H9 (cell line): ENCODE data around the gene MED13L. TPM values are rescaled to one million over a fixed set of nuclear protein-coding genes. Genes with fewer than 3 reads are reported as not detected.

Experiments used
- DNase-seq: peaks from one replicate; pipeline ENCODE4 v3.0.0-alpha.2; 2017
- H2AFZ ChIP-seq: one replicate; pipeline ENCODE4 v1.6.1; 2013; ENCODE audit warnings: mild to moderate bottlenecking, low read length, control low read depth, moderate library complexity
- H2AK5ac ChIP-seq: 2 replicates; pipeline ENCODE4 v1.6.1; 2013; ENCODE audit warnings: low read length, control low read depth, mixed read lengths; ENCODE audit not compliant: insufficient read length
- H2BK120ac ChIP-seq: one replicate; pipeline ENCODE4 v1.6.1; 2013; ENCODE audit warnings: low read depth, mild to moderate bottlenecking, low read length, control low read depth, inconsistent platforms; ENCODE audit not compliant: poor library complexity, severe bottlenecking
- H2BK12ac ChIP-seq: 2 replicates; pipeline ENCODE4 v1.6.1; 2013; ENCODE audit warnings: low read length, control low read depth, mixed read lengths, low read depth; ENCODE audit not compliant: insufficient read length
- H2BK15ac ChIP-seq: 2 replicates; pipeline ENCODE4 v1.6.1; 2013; ENCODE audit warnings: low read depth, low read length, control low read depth
- H2BK20ac ChIP-seq: one replicate; pipeline ENCODE4 v1.6.1; 2013; ENCODE audit warnings: low read depth, mild to moderate bottlenecking, low read length, control low read depth, inconsistent platforms; ENCODE audit not compliant: poor library complexity, severe bottlenecking
- H2BK5ac ChIP-seq: 2 replicates; pipeline ENCODE4 v1.6.1; 2013; ENCODE audit warnings: low read length, control low read depth, mixed read lengths; ENCODE audit not compliant: insufficient read length
- H3K14ac ChIP-seq: 2 replicates; pipeline ENCODE4 v1.6.1; 2013; ENCODE audit warnings: low read length, control low read depth; ENCODE audit not compliant: insufficient read depth
- H3K18ac ChIP-seq: 2 replicates; pipeline ENCODE4 v1.6.1; 2013; ENCODE audit warnings: low read depth, mild to moderate bottlenecking, mixed read lengths, low read length, control low read depth; ENCODE audit not compliant: insufficient read length
- H3K23ac ChIP-seq: 2 replicates; pipeline ENCODE4 v1.6.1; 2013; ENCODE audit warnings: low read length, control low read depth, mixed read lengths, low read depth; ENCODE audit not compliant: insufficient read length
- H3K23me2 ChIP-seq: 2 replicates; pipeline ENCODE4 v1.6.1; 2013; ENCODE audit warnings: low read depth, mild to moderate bottlenecking, mixed read lengths, low read length, control low read depth; ENCODE audit not compliant: insufficient read length, poor library complexity, severe bottlenecking
- H3K27ac ChIP-seq: 2 replicates; pipeline ENCODE4 v1.5.1; 2013; ENCODE audit warnings: low read length, control low read depth, mixed read lengths, low read depth; ENCODE audit not compliant: insufficient read length
- H3K27me3 ChIP-seq: 2 replicates; pipeline ENCODE4 v1.6.1; 2013; ENCODE audit warnings: low read length, control low read depth, inconsistent platforms; ENCODE audit not compliant: insufficient read depth
- H3K4ac ChIP-seq: 2 replicates; pipeline ENCODE4 v1.6.1; 2013; ENCODE audit warnings: low read depth, mild to moderate bottlenecking, control low read depth, inconsistent platforms, low read length, moderate library complexity
- H3K4me1 ChIP-seq: 2 replicates; pipeline ENCODE4 v1.6.1; 2013; ENCODE audit warnings: low read length, control low read depth, inconsistent platforms; ENCODE audit not compliant: insufficient read depth
- H3K4me2 ChIP-seq: 2 replicates; pipeline ENCODE4 v1.6.1; 2013; ENCODE audit warnings: low read length, control low read depth, mixed read lengths; ENCODE audit not compliant: insufficient read length, insufficient read depth
- H3K56ac ChIP-seq: 2 replicates; pipeline ENCODE4 v1.6.1; 2013; ENCODE audit warnings: low read depth, mild to moderate bottlenecking, mixed read lengths, low read length, control low read depth; ENCODE audit not compliant: insufficient read length
- H3K79me1 ChIP-seq: 2 replicates; pipeline ENCODE4 v1.6.1; 2013; ENCODE audit warnings: low read depth, mild to moderate bottlenecking, moderate library complexity, low read length, control low read depth, inconsistent platforms; ENCODE audit not compliant: insufficient read depth, poor library complexity, severe bottlenecking
- H3K79me2 ChIP-seq: 2 replicates; pipeline ENCODE4 v1.6.1; 2013; ENCODE audit warnings: low read length, control low read depth, inconsistent platforms; ENCODE audit not compliant: insufficient read depth
- H3K9ac ChIP-seq: 2 replicates; pipeline ENCODE4 v1.6.1; 2013; ENCODE audit warnings: low read length, control low read depth, mixed read lengths; ENCODE audit not compliant: insufficient read length; ENCODE audit errors: extremely low read depth
- H3K9me3 ChIP-seq: one replicate; pipeline ENCODE4 v1.6.1; 2013; ENCODE audit warnings: low read depth, low read length, inconsistent platforms; ENCODE audit not compliant: control insufficient read depth
- H3T11ph ChIP-seq: one replicate; pipeline ENCODE4 v1.6.1; 2013; ENCODE audit warnings: mild to moderate bottlenecking, low read length, control low read depth, inconsistent platforms
- H4K20me1 ChIP-seq: one replicate; pipeline ENCODE4 v1.6.1; 2013; ENCODE audit not compliant: control insufficient read depth, insufficient read length, insufficient read depth
- H4K5ac ChIP-seq: 2 replicates; pipeline ENCODE4 v1.6.1; 2013; ENCODE audit warnings: low read depth, mild to moderate bottlenecking, mixed read lengths, low read length, control low read depth; ENCODE audit not compliant: insufficient read length
- H4K8ac ChIP-seq: replicated peaks from 2 replicates; pipeline ENCODE4 v1.6.1; 2013; ENCODE audit warnings: low read length, control low read depth, mixed read lengths, low read depth; ENCODE audit not compliant: insufficient read length
- H4K91ac ChIP-seq: 2 replicates; pipeline ENCODE4 v1.6.1; 2013; ENCODE audit warnings: low read depth, mild to moderate bottlenecking, moderate library complexity, mixed read lengths, low read length, control low read depth; ENCODE audit not compliant: insufficient read length
- H3K27ac Mint-ChIP-seq, 3 experiments: 2 replicates in 2 of 3; 3 replicates in 1 of 3; pipeline ENCODE4 v1.8.0; 2020 to 2021; ENCODE audit warnings: mixed read lengths in 3 of 3, mild to moderate bottlenecking in 1 of 3, moderate library complexity in 1 of 3
- H3K27me3 Mint-ChIP-seq: 2 replicates; pipeline ENCODE4 v1.8.0; 2021; ENCODE audit warnings: low read depth, mild to moderate bottlenecking, moderate library complexity, mixed read lengths
- H3K36me3 Mint-ChIP-seq, 3 experiments: 2 replicates in 2 of 3; 3 replicates in 1 of 3; pipeline ENCODE4 v1.8.0; 2020 to 2021; ENCODE audit warnings: low read depth in 3 of 3, mixed read lengths in 3 of 3; ENCODE audit not compliant: insufficient read depth in 1 of 3
- H3K4me1 Mint-ChIP-seq, 2 experiments: 2 replicates each; pipeline ENCODE4 v1.8.0; 2020; ENCODE audit warnings: mixed read lengths in 2 of 2
- H3K4me3 Mint-ChIP-seq, 2 experiments: 2 replicates in 1 of 2; 3 replicates in 1 of 2; pipeline ENCODE4 v1.8.0; 2020 to 2021; ENCODE audit warnings: mild to moderate bottlenecking in 2 of 2, mixed read lengths in 2 of 2, moderate library complexity in 1 of 2
- H3K9me3 Mint-ChIP-seq, 2 experiments: 2 replicates in 1 of 2; 3 replicates in 1 of 2; pipeline ENCODE4 v1.8.0; 2020; ENCODE audit warnings: mild to moderate bottlenecking in 2 of 2, mixed read lengths in 2 of 2, moderate library complexity in 1 of 2
- CTCF ChIP-seq: fragments of 200-600 bp; sonication (generic); conservative IDR thresholded peaks from 3 replicates; pipeline ENCODE4 v1.8.0; 2021; ENCODE audit warnings: antibody characterized with exemption, mild to moderate bottlenecking
- WGBS: extraction: QIAGEN DNeasy Blood & Tissue Kit; methylation state at CpG from one replicate; pipeline ENCODE4 v1.1.7; 2013; ENCODE audit warnings: missing lambda C conversion rate, low lambda C conversion rate, mixed read lengths; ENCODE audit not compliant: insufficient read length; ENCODE audit errors: extremely low coverage; 5-methylcytosine and 5-hydroxymethylcytosine counted together
- total RNA-seq: library from RNA; stranded (reverse); gene quantifications from 2 replicates; pipeline ENCODE4 v1.2.1, GENCODE V29; 2021

MED13L gene
- total RNA-seq, 1 experiment from 2014 or later: 52.4 TPM

- H4K20me1 ChIP-seq: no peaks in the 10 kb centered on the region
- H3K27ac ChIP-seq: no peak overlapping the region
- H3K27ac Mint-ChIP-seq: peak overlapping the region in 2 of 3 experiments; percentile 51 to 90; a peak in 4 of 7 replicates
These were observed 75.1 kb downstream of the MED13L start for GRCh38 chr12:116202433-116202832.

More at GRCh38 chr12:116202433-116202832, 75.1 kb downstream of the MED13L start:
- Histone ChIP-seq H2AFZ (no peak overlapping the region), H4K5ac (no peak overlapping the region), H3T11ph (no peak overlapping the region), H2BK20ac (no peak overlapping the region), H3K56ac (no peak overlapping the region), H3K23me2 (no peaks in the 10 kb centered on the region), H3K4ac (no peak overlapping the region), H3K23ac (no peak overlapping the region), H3K9ac (no peak overlapping the region), H2BK15ac (no peak overlapping the region), H3K9me3 (no peaks in the 10 kb centered on the region), H3K79me1 (peaks cover 6% of the 10 kb centered on the region), H3K27me3 (no peaks in the 10 kb centered on the region), H3K4me1 (no peaks in the 10 kb centered on the region; the same call in 1 of the 2 replicates), H4K91ac (no peak overlapping the region), H3K18ac (no peak overlapping the region), H3K79me2 (peaks cover 4% of the 10 kb centered on the region; the same call in 1 of the 2 replicates), H3K4me2 (no peak overlapping the region), H2BK5ac (no peak overlapping the region), H4K8ac (no peak overlapping the region), H2AK5ac (no peak overlapping the region), H3K14ac (no peak overlapping the region), H2BK120ac (no peak overlapping the region), H2BK12ac (no peak overlapping the region)
- DNase-seq: no peak
- Mint-ChIP-seq H3K4me3 (no peak overlapping the region; a peak in 1 of 5 replicates), H3K27me3 (no peaks in the 10 kb centered on the region), H3K4me1 (peaks cover 27 to 42% of the 10 kb centered on the region in 2 experiments), H3K9me3 (no peaks in the 10 kb centered on the region), H3K36me3 (no peaks in the 10 kb centered on the region)
- WGBS: no CpG with 5 or more reads among the region's 4 CpGs
- TF ChIP-seq CTCF: no peak
